Measurements from ENCODE around the gene SPAG16.

SPAG16 gene

DNA sequence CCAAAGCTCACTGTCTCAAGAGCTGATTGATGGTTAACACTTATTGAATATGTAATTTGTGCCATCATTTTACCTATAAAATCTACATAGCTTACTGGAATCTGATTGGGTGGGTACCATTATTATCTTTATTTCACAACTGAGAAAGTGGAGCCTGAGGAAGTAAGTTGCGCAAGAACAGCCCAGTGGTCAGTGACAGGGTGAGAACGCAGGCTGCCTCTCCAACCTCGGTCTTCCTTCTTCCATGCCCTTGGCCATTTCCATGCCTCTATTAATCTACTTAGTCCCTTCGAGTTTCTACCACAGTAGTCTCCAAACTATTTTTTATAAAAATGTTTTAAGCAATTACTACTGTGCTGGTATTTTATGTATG lies 735.7 kb downstream of the SPAG16 start:
- no peak for TF ChIP-seq EZH2phosphoT487 (IDR thresholded peaks at IDR 0.05; ENCODE audit: borderline replicate concordance)
- TF ChIP-seq, protein P1, sequence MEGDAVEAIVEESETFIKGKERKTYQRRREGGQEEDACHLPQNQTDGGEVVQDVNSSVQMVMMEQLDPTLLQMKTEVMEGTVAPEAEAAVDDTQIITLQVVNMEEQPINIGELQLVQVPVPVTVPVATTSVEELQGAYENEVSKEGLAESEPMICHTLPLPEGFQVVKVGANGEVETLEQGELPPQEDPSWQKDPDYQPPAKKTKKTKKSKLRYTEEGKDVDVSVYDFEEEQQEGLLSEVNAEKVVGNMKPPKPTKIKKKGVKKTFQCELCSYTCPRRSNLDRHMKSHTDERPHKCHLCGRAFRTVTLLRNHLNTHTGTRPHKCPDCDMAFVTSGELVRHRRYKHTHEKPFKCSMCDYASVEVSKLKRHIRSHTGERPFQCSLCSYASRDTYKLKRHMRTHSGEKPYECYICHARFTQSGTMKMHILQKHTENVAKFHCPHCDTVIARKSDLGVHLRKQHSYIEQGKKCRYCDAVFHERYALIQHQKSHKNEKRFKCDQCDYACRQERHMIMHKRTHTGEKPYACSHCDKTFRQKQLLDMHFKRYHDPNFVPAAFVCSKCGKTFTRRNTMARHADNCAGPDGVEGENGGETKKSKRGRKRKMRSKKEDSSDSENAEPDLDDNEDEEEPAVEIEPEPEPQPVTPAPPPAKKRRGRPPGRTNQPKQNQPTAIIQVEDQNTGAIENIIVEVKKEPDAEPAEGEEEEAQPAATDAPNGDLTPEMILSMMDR (conservative IDR thresholded peaks at IDR 0.05; ENCODE audit: low read length): no peak
- Histone ChIP-seq H3K9me3 (ENCODE audit: insufficient read depth, low read depth, low read length) (no peaks in the 10 kb centered on the region), H2AFZ (ENCODE audit: low read length) (no peak overlapping the region), H3K4me1 (ENCODE audit: insufficient read depth, low read length, poor library complexity, severe bottlenecking) (no peaks in the 10 kb centered on the region), H3K79me2 (ENCODE audit: insufficient read depth, low read length) (no peaks in the 10 kb centered on the region), H3K36me3 (ENCODE audit: insufficient read depth, low read length) (no peaks in the 10 kb centered on the region), H3F3A (ENCODE audit: low read depth) (no peaks in the 10 kb centered on the region), H3K9me2 (replicated peaks; ENCODE audit: low read depth, low read length) (no peaks in the 10 kb centered on the region), H3K27me3 (ENCODE audit: insufficient read depth, low read length, poor library complexity, severe bottlenecking) (no peaks in the 10 kb centered on the region), H4K20me1 (ENCODE audit: insufficient read depth, low read length, poor library complexity, severe bottlenecking) (no peaks in the 10 kb centered on the region), H3K9ac (ENCODE audit: low read depth, low read length, poor library complexity, severe bottlenecking) (no peak overlapping the region), H3K4me3 (ENCODE audit: low read length, poor library complexity, severe bottlenecking) (no peak overlapping the region), H3K4me2 (ENCODE audit: low read depth, low read length, poor library complexity, severe bottlenecking) (no peak overlapping the region)

- Histone ChIP-seq H3K4me3 (ENCODE audit: low read length, poor library complexity, severe bottlenecking) (no peak overlapping the region), H3K4me1 (ENCODE audit: insufficient read depth, low read length, poor library complexity, severe bottlenecking) (peaks cover 10% of the 10 kb centered on the region), H3K9ac (ENCODE audit: low read depth, low read length, poor library complexity, severe bottlenecking) (no peak overlapping the region), H3K27me3 (ENCODE audit: insufficient read depth, low read length, poor library complexity, severe bottlenecking) (no peaks in the 10 kb centered on the region), H3K79me2 (ENCODE audit: insufficient read depth, low read length) (no peaks in the 10 kb centered on the region), H3K9me3 (ENCODE audit: insufficient read depth, low read depth, low read length) (no peaks in the 10 kb centered on the region), H3K4me2 (ENCODE audit: low read depth, low read length, poor library complexity, severe bottlenecking) (no peak overlapping the region), H4K20me1 (ENCODE audit: insufficient read depth, low read length, poor library complexity, severe bottlenecking) (no peaks in the 10 kb centered on the region), H2AFZ (ENCODE audit: low read length) (no peak overlapping the region), H3K9me2 (replicated peaks; ENCODE audit: low read depth, low read length) (no peaks in the 10 kb centered on the region), H3F3A (ENCODE audit: low read depth) (no peaks in the 10 kb centered on the region), H3K36me3 (ENCODE audit: insufficient read depth, low read length) (no peaks in the 10 kb centered on the region)
- no peak for TF ChIP-seq EZH2phosphoT487 (IDR thresholded peaks at IDR 0.05; ENCODE audit: borderline replicate concordance)
- TF ChIP-seq, protein P1 (conservative IDR thresholded peaks at IDR 0.05; ENCODE audit: low read length): no peak
These were observed 744.9 kb downstream of the SPAG16 start for GRCh38 chr2:214029190-214029589.

GRCh38 chr2:214031566-214031965 lies 747.3 kb downstream of the SPAG16 start:
- Histone ChIP-seq H4K20me1 (ENCODE audit: insufficient read depth, low read length, poor library complexity, severe bottlenecking) (no peaks in the 10 kb centered on the region), H3K4me3 (ENCODE audit: low read length, poor library complexity, severe bottlenecking) (no peak overlapping the region), H3K36me3 (ENCODE audit: insufficient read depth, low read length) (no peaks in the 10 kb centered on the region), H2AFZ (ENCODE audit: low read length) (peak overlapping the region; percentile 3), H3K9ac (ENCODE audit: low read depth, low read length, poor library complexity, severe bottlenecking) (no peak overlapping the region), H3K9me2 (replicated peaks; ENCODE audit: low read depth, low read length) (no peaks in the 10 kb centered on the region), H3F3A (ENCODE audit: low read depth) (no peaks in the 10 kb centered on the region), H3K27me3 (ENCODE audit: insufficient read depth, low read length, poor library complexity, severe bottlenecking) (no peaks in the 10 kb centered on the region), H3K4me1 (ENCODE audit: insufficient read depth, low read length, poor library complexity, severe bottlenecking) (peaks cover 10% of the 10 kb centered on the region), H3K4me2 (ENCODE audit: low read depth, low read length, poor library complexity, severe bottlenecking) (peak overlapping the region; percentile 48), H3K9me3 (ENCODE audit: insufficient read depth, low read depth, low read length) (peaks cover 4% of the 10 kb centered on the region; the same call in 1 of the 2 replicates), H3K79me2 (ENCODE audit: insufficient read depth, low read length) (no peaks in the 10 kb centered on the region)
- TF ChIP-seq, protein P1 (conservative IDR thresholded peaks at IDR 0.05; ENCODE audit: low read length): no peak
- no peak for TF ChIP-seq EZH2phosphoT487 (IDR thresholded peaks at IDR 0.05; ENCODE audit: borderline replicate concordance)
